DMS79 (cell line): ENCODE data around the gene OR11L1.

Experiments
- DNase-seq: peaks from one replicate; lab custom pipeline; 2025; lab: John Stamatoyannopoulos, UW

The OR11L1 gene

DNA sequence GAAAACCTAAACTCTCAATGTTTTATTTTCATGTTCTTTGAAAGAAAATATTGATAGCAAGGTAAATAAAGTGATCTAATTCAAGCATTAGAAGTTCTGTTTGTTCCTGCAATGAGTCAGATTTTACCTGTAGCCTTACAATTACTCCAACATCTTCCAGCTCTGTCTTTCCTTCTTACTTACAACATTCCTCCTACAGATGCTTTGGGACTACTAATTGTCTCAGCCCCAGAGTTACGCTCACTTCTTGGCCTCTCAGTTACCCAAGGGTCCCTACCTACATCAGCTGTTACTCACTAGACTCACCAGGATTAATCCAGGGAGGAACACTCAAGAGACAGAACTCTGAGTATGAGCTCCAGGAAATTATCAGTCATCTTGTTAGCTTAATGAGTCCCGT, 44.2 kb downstream of the OR11L1 start:
- DNase-seq, result no peak
